HAP-1 (cell line): ENCODE measurements around the gene MED16.
A peak's percentile ranks its signal among the peaks of the same experiment; 100 is the strongest.
"Not testable (repeated sequence)": the region's sequence is repeated elsewhere in the genome, so short reads cannot be mapped to it uniquely, and the experiment has no call there.

Source experiments
- DNase-seq, 2 experiments: peaks; one replicate each; pipeline ENCODE4 v3.0.0-alpha.2; 2016 to 2020; ENCODE audit warnings: low spot score in 2 of 2
- H3K27me3 ChIP-seq: fragments of 250-450 bp; sonication (Bioruptor Pico); 2 replicates; pipeline ENCODE4 v1.5.1; 2020; ENCODE audit warnings: low read depth, mild to moderate bottlenecking, moderate library complexity
- H3K36me3 ChIP-seq: fragments of 250-450 bp; sonication (Bioruptor Pico); replicated peaks from 2 replicates; pipeline ENCODE4 v1.5.1; 2020; ENCODE audit warnings: mild to moderate bottlenecking
- H3K4me1 ChIP-seq: fragments of 250-450 bp; sonication (Bioruptor Pico); 2 replicates; pipeline ENCODE4 v1.5.1; 2020; ENCODE audit warnings: mild to moderate bottlenecking
- H3K4me3 ChIP-seq: fragments of 250-450 bp; sonication (Bioruptor Pico); 2 replicates; pipeline ENCODE4 v1.5.1; 2020; ENCODE audit warnings: mild to moderate bottlenecking, moderate library complexity
- H3K9me3 ChIP-seq: fragments of 250-450 bp; sonication (Bioruptor Pico); 2 replicates; pipeline ENCODE4 v1.5.1; 2020; ENCODE audit warnings: mild to moderate bottlenecking, moderate library complexity
- in situ Hi-C: fragments of 300-500 bp; cut with MboI; formaldehyde crosslinking; loops from 3 replicates; pipeline ENCODE4 v1.14.3; 2020; ENCODE audit warnings: low sequenced_read_pairs, inconsistent platforms, mixed read lengths

Gene MED16

GRCh38 chr19:896434-896833 lies 3.4 kb upstream of the MED16 start:
- Histone ChIP-seq H3K9me3 (no peaks in the 10 kb centered on the region), H3K4me3 (no peak overlapping the region), H3K4me1 (0 out of 2 replicates have a peak, but pooled peaks cover 2% of the 10 kb centered on the region), H3K36me3 (peaks cover 24% of the 10 kb centered on the region), H3K27me3 (no peaks in the 10 kb centered on the region)
- in situ Hi-C loops: no loop called here
- DNase-seq: no peak

GRCh38 chr19:892243-892893 lies 619 bp downstream of the MED16 start:
- peaks cover 31% of the 10 kb centered on the region for H3K36me3 ChIP-seq
- H3K4me1 ChIP-seq: 0 out of 2 replicates have a peak, but pooled peaks cover 2% of the 10 kb centered on the region
- in situ Hi-C loops: no loop called here
- peak overlapping the region; percentile 70 for H3K4me3 ChIP-seq
- no peaks in the 10 kb centered on the region for H3K9me3 ChIP-seq
- peak in 1 of 2 experiments; percentile 68 for DNase-seq
- H3K27me3 ChIP-seq: no peaks in the 10 kb centered on the region

- DNase-seq, H3K27me3 ChIP-seq, H3K9me3 ChIP-seq, in situ Hi-C loops, H3K4me1 ChIP-seq: not testable (repeated sequence)
- Histone ChIP-seq H3K36me3 (peaks cover 30% of the 10 kb centered on the region), H3K4me3 (peak overlapping the region; percentile 70)
Measured at GRCh38 chr19:891421-892200, 1.4 kb downstream of the MED16 start.

GRCh38 chr19:890831-891230 lies 2.2 kb downstream of the MED16 start:
- no peaks in the 10 kb centered on the region for H3K27me3 ChIP-seq
- H3K4me3 ChIP-seq: no peak overlapping the region
- in situ Hi-C loops: no loop called here
- 0 out of 2 replicates have a peak, but pooled peaks cover 2% of the 10 kb centered on the region for H3K4me1 ChIP-seq
- H3K36me3 ChIP-seq: peaks cover 36% of the 10 kb centered on the region
- no peaks in the 10 kb centered on the region for H3K9me3 ChIP-seq
- DNase-seq: no peak

- Histone ChIP-seq H3K36me3 (peaks cover 47% of the 10 kb centered on the region), H3K9me3 (no peaks in the 10 kb centered on the region), H3K4me1 (0 out of 2 replicates have a peak, but pooled peaks cover 2% of the 10 kb centered on the region), H3K27me3 (no peaks in the 10 kb centered on the region), H3K4me3 (no peak overlapping the region)
- DNase-seq: no peak
- in situ Hi-C loops: no loop called here
Measured at GRCh38 chr19:889662-890295, 3.2 kb downstream of the MED16 start.

- Histone ChIP-seq H3K27me3 (no peaks in the 10 kb centered on the region), H3K36me3 (peaks cover 54% of the 10 kb centered on the region)
- no peak for DNase-seq
Measured at GRCh38 chr19:888581-889385, 4.2 kb downstream of the MED16 start.

GRCh38 chr19:887599-887998 lies 5.4 kb downstream of the MED16 start:
- H3K4me3 ChIP-seq: no peak overlapping the region
- no peaks in the 10 kb centered on the region for H3K4me1 ChIP-seq
- no peaks in the 10 kb centered on the region for H3K9me3 ChIP-seq
- H3K27me3 ChIP-seq: no peaks in the 10 kb centered on the region
- H3K36me3 ChIP-seq: peaks cover 61% of the 10 kb centered on the region
- in situ Hi-C loops: no loop called here
- DNase-seq: no peak

More at GRCh38 chr19:888581-889385, 4.2 kb downstream of the MED16 start:
- H3K4me3 ChIP-seq: no peak overlapping the region
- H3K9me3 ChIP-seq: no peaks in the 10 kb centered on the region
- in situ Hi-C loops: no loop called here
- 0 out of 2 replicates have a peak, but pooled peaks cover 1% of the 10 kb centered on the region for H3K4me1 ChIP-seq

GRCh38 chr19:887072-887471 lies 5.9 kb downstream of the MED16 start:
- Histone ChIP-seq H3K4me3 (no peak overlapping the region), H3K36me3 (peaks cover 66% of the 10 kb centered on the region), H3K4me1 (no peaks in the 10 kb centered on the region), H3K27me3 (no peaks in the 10 kb centered on the region), H3K9me3 (no peaks in the 10 kb centered on the region)
- DNase-seq: no peak
- in situ Hi-C loops: no loop called here

- in situ Hi-C loops: no loop called here
- Histone ChIP-seq H3K4me1 (no peaks in the 10 kb centered on the region), H3K36me3 (peaks cover 77% of the 10 kb centered on the region), H3K4me3 (no peak overlapping the region), H3K9me3 (no peaks in the 10 kb centered on the region), H3K27me3 (no peaks in the 10 kb centered on the region)
- DNase-seq: no peak
Measured at GRCh38 chr19:885536-886224, 7.3 kb downstream of the MED16 start.

- peaks cover 70% of the 10 kb centered on the region for H3K36me3 ChIP-seq
- no peaks in the 10 kb centered on the region for H3K9me3 ChIP-seq
- H3K4me3 ChIP-seq: no peak overlapping the region
- DNase-seq: no peak
- in situ Hi-C loops: no loop called here
- H3K4me1 ChIP-seq: no peaks in the 10 kb centered on the region
- H3K27me3 ChIP-seq: no peaks in the 10 kb centered on the region
Measured at GRCh38 chr19:884420-885211, 8.4 kb downstream of the MED16 start.

- H3K4me1 ChIP-seq: no peaks in the 10 kb centered on the region
- no peaks in the 10 kb centered on the region for H3K27me3 ChIP-seq
- DNase-seq: no peak
- no peak overlapping the region for H3K4me3 ChIP-seq
- in situ Hi-C loops: no loop called here
- peaks cover 64% of the 10 kb centered on the region for H3K36me3 ChIP-seq
- no peaks in the 10 kb centered on the region for H3K9me3 ChIP-seq
Measured at GRCh38 chr19:883661-884211, 9.3 kb downstream of the MED16 start.

- Histone ChIP-seq H3K36me3 (peaks cover 59% of the 10 kb centered on the region), H3K4me3 (no peak overlapping the region), H3K9me3 (no peaks in the 10 kb centered on the region), H3K27me3 (no peaks in the 10 kb centered on the region), H3K4me1 (no peaks in the 10 kb centered on the region)
- in situ Hi-C loops: no loop called here
- DNase-seq: no peak
Measured at GRCh38 chr19:882871-883497, 10.0 kb downstream of the MED16 start.
